HepG2 (cell line): ENCODE measurements around the gene WSCD2.

Experiments used
- CHCHD3 ChIP-seq: sonication (generic); formaldehyde crosslinking; IDR thresholded peaks from 2 replicates; pipeline ENCODE4 v1.8.0; 2022; ENCODE audit warnings: mild to moderate bottlenecking, missing genetic modification reagents, moderate library complexity
- CTCF ChIP-seq: sonication (generic); formaldehyde crosslinking; IDR thresholded peaks from 2 replicates; pipeline ENCODE4 v1.5.0; 2020; ENCODE audit warnings: mild to moderate bottlenecking, missing genetic modification reagents, moderate library complexity
- DNMT3B ChIP-seq: conservative IDR thresholded peaks from 2 replicates; pipeline ENCODE4 v1.6.1; 2016; ENCODE audit warnings: missing biosample characterization, control low read depth
- EP300 ChIP-seq, 3 experiments: sonication (generic) in 1 of 3; formaldehyde crosslinking in 1 of 3; IDR thresholded peaks; 2 replicates each; pipeline versions ENCODE4 v1.5.1 to v1.6.1; 2011 to 2020; ENCODE audit warnings: low read depth in 2 of 3, low read length in 2 of 3, borderline replicate concordance in 1 of 3, improper control_type of control experiment in 1 of 3, mild to moderate bottlenecking in 1 of 3, missing genetic modification reagents in 1 of 3, moderate library complexity in 1 of 3
- JUNB ChIP-seq: sonication (generic); formaldehyde crosslinking; IDR thresholded peaks from 2 replicates; pipeline ENCODE4 v1.8.0; 2022; ENCODE audit warnings: missing genetic modification reagents, mild to moderate bottlenecking, borderline replicate concordance
- RBAK ChIP-seq: sonication (generic); formaldehyde crosslinking; IDR thresholded peaks from 2 replicates; pipeline ENCODE4 v1.5.1; 2020; ENCODE audit warnings: mild to moderate bottlenecking, missing genetic modification reagents
- SIN3A ChIP-seq: IDR thresholded peaks from 2 replicates; pipeline ENCODE4 v1.6.1; 2011; ENCODE audit warnings: low read depth, mild to moderate bottlenecking, control low read depth, low read length, borderline replicate concordance
- TCF12 ChIP-seq, 2 experiments: fragments of 450-650 bp in 1 of 2; sonication (generic) in 1 of 2; formaldehyde crosslinking in 1 of 2; IDR thresholded peaks; 2 replicates each; pipeline versions ENCODE4 v1.6.1 to v1.8.0; 2017 to 2022; ENCODE audit warnings: antibody characterized with exemption in 1 of 2, mild to moderate bottlenecking in 1 of 2, missing genetic modification reagents in 1 of 2, moderate library complexity in 1 of 2
- ZNF660 ChIP-seq: sonication (generic); formaldehyde crosslinking; IDR thresholded peaks from 2 replicates; pipeline ENCODE4 v1.5.1; 2020; ENCODE audit warnings: mild to moderate bottlenecking, low read depth, missing genetic modification reagents, borderline replicate concordance
- ZNF788 ChIP-seq: sonication (generic); formaldehyde crosslinking; IDR thresholded peaks from 2 replicates; pipeline ENCODE4 v1.5.0; 2020; ENCODE audit warnings: mild to moderate bottlenecking, missing genetic modification reagents, borderline replicate concordance
- TF ChIP-seq, protein P1 (sequence below), 2 experiments: sonication (generic) in 1 of 2; formaldehyde crosslinking in 1 of 2; IDR thresholded peaks; 2 replicates each; pipeline versions ENCODE4 v1.5.1 to v1.6.1; 2011 to 2020; ENCODE audit warnings: borderline replicate concordance in 1 of 2, low read depth in 1 of 2, low read length in 1 of 2, mild to moderate bottlenecking in 1 of 2, missing genetic modification reagents in 1 of 2, moderate library complexity in 1 of 2
- TF ChIP-seq, protein P2 (sequence below): sonication (generic); formaldehyde crosslinking; IDR thresholded peaks from 2 replicates; pipeline ENCODE4 v1.4.0; 2020; ENCODE audit warnings: missing genetic modification reagents, mild to moderate bottlenecking, borderline replicate concordance
- TF ChIP-seq, protein P3 (sequence below): sonication (generic); formaldehyde crosslinking; IDR thresholded peaks from 2 replicates; pipeline ENCODE4 v1.8.0; 2022; ENCODE audit warnings: mild to moderate bottlenecking, missing genetic modification reagents, moderate library complexity
- TF ChIP-seq, protein P4 (sequence below): sonication (generic); formaldehyde crosslinking; IDR thresholded peaks from 2 replicates; pipeline ENCODE4 v1.5.0; 2020; ENCODE audit warnings: missing genetic modification reagents, mild to moderate bottlenecking, borderline replicate concordance

- TF ChIP-seq JUNB (CRISPR knock-in tag) (no peak), CHCHD3 (CRISPR knock-in tag) (no peak), EP300 (IDR thresholded peaks at IDR 0.05; ENCODE audit: low read depth in 2 of 2, low read length in 2 of 2) (no peak), EP300 (CRISPR knock-in tag; IDR thresholded peaks at IDR 0.05; ENCODE audit: borderline replicate concordance) (no peak), TCF12 (IDR thresholded peaks at IDR 0.05) (no peak), TCF12 (CRISPR knock-in tag; IDR thresholded peaks at IDR 0.05) (no peak), CTCF (CRISPR knock-in tag) (no peak), SIN3A (no peak), RBAK (CRISPR knock-in tag) (no peak), ZNF660 (CRISPR knock-in tag) (no peak), ZNF788 (CRISPR knock-in tag) (no peak), DNMT3B (CRISPR knock-in tag) (no peak)
- TF ChIP-seq, protein P1, sequence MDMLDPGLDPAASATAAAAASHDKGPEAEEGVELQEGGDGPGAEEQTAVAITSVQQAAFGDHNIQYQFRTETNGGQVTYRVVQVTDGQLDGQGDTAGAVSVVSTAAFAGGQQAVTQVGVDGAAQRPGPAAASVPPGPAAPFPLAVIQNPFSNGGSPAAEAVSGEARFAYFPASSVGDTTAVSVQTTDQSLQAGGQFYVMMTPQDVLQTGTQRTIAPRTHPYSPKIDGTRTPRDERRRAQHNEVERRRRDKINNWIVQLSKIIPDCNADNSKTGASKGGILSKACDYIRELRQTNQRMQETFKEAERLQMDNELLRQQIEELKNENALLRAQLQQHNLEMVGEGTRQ (IDR thresholded peaks at IDR 0.05; ENCODE audit: low read depth, low read length) = no peak
- TF ChIP-seq, protein P1 (CRISPR knock-in tag; IDR thresholded peaks at IDR 0.05; ENCODE audit: borderline replicate concordance) = no peak
- TF ChIP-seq, protein P2, sequence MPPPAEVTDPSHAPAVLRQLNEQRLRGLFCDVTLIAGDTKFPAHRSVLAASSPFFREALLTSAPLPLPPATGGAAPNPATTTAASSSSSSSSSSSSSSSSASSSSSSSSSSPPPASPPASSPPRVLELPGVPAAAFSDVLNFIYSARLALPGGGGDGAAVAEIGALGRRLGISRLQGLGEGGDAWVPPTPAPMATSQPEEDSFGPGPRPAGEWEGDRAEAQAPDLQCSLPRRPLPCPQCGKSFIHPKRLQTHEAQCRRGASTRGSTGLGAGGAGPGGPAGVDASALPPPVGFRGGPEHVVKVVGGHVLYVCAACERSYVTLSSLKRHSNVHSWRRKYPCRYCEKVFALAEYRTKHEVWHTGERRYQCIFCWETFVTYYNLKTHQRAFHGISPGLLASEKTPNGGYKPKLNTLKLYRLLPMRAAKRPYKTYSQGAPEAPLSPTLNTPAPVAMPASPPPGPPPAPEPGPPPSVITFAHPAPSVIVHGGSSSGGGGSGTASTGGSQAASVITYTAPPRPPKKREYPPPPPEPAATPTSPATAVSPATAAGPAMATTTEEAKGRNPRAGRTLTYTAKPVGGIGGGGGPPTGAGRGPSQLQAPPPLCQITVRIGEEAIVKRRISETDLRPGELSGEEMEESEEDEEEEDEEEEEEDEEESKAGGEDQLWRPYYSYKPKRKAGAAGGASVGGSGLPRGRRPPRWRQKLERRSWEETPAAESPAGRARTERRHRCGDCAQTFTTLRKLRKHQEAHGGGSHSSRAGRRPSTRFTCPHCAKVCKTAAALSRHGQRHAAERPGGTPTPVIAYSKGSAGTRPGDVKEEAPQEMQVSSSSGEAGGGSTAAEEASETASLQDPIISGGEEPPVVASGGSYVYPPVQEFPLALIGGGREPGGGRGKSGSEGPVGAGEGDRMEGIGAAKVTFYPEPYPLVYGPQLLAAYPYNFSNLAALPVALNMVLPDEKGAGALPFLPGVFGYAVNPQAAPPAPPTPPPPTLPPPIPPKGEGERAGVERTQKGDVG = no peak
- TF ChIP-seq, protein P3, sequence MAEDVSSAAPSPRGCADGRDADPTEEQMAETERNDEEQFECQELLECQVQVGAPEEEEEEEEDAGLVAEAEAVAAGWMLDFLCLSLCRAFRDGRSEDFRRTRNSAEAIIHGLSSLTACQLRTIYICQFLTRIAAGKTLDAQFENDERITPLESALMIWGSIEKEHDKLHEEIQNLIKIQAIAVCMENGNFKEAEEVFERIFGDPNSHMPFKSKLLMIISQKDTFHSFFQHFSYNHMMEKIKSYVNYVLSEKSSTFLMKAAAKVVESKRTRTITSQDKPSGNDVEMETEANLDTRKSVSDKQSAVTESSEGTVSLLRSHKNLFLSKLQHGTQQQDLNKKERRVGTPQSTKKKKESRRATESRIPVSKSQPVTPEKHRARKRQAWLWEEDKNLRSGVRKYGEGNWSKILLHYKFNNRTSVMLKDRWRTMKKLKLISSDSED (CRISPR knock-in tag) = no peak
- TF ChIP-seq, protein P4, sequence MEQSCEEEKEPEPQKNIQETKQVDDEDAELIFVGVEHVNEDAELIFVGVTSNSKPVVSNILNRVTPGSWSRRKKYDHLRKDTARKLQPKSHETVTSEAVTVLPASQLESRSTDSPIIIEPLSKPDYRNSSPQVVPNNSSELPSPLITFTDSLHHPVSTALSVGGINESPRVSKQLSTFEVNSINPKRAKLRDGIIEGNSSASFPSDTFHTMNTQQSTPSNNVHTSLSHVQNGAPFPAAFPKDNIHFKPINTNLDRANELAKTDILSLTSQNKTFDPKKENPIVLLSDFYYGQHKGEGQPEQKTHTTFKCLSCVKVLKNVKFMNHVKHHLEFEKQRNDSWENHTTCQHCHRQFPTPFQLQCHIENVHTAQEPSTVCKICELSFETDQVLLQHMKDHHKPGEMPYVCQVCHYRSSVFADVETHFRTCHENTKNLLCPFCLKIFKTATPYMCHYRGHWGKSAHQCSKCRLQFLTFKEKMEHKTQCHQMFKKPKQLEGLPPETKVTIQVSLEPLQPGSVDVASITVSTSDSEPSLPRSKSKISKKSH (CRISPR knock-in tag) = no peak
Observed at GRCh38 chr12:108103517-108103916, 25.6 kb upstream of the WSCD2 start.
